ENCODE measurements around the gene CDV3. TPM values are rescaled to one million over a fixed set of nuclear protein-coding genes. Genes with fewer than 3 reads are reported as not detected.
"Not testable (repeated sequence)": the region's sequence is repeated elsewhere in the genome, so short reads cannot be mapped to it uniquely, and the experiment has no call there.

Gene CDV3
- total RNA-seq, 4 donors from 2014 or later, result 241 to 376 (median 350) TPM

GRCh38 chr3:133549565-133549964 is 23.9 kb upstream of the CDV3 start:
- H3K27me3 ChIP-seq, result no peaks in the 10 kb centered on the region
- no peak for TF ChIP-seq POLR2A (IDR thresholded peaks at IDR 0.05)
- no peak for TF ChIP-seq CTCF (IDR thresholded peaks at IDR 0.05 in 4 of 5, conservative IDR thresholded peaks at IDR 0.05 in 1 of 5)
- H3K27ac ChIP-seq, result no peak overlapping the region
- no peaks in the 10 kb centered on the region for H3K36me3 ChIP-seq
- intact Hi-C loops (cut with DNase I; ENCODE audit: low total_unique reads) (no loop called here), in situ Hi-C loops (cut with MboI; ENCODE audit: low sequenced_read_pairs in 4 of 4) (no loop called here)
- H3K4me3 ChIP-seq, result no peak overlapping the region
- peaks cover 13 to 17% of the 10 kb centered on the region in 2 donors for H3K4me1 ChIP-seq
- DNase-seq, result no peak
- no peak for ATAC-seq
- no peaks in the 10 kb centered on the region for H3K9me3 ChIP-seq

GRCh38 chr3:133551589-133551988 is 21.9 kb upstream of the CDV3 start:
- H3K27ac ChIP-seq; H3K27me3 ChIP-seq; ATAC-seq; H3K36me3 ChIP-seq; in situ Hi-C loops (cut with MboI; ENCODE audit: low sequenced_read_pairs in 4 of 4); intact Hi-C loops (cut with DNase I; ENCODE audit: low total_unique reads); H3K9me3 ChIP-seq; DNase-seq; H3K4me3 ChIP-seq: not testable (repeated sequence)
- H3K4me1 ChIP-seq, result peaks cover 13 to 17% of the 10 kb centered on the region in 2 donors

- intact Hi-C loops (cut with DNase I; ENCODE audit: low total_unique reads) (no loop called here), in situ Hi-C loops (cut with MboI; ENCODE audit: low sequenced_read_pairs in 4 of 4) (loop anchor here in 1 of 4 donors (10.0 kb wide), 1 partner anchor 837 kb away; the partner anchor contains the start of gene NPHP3)
- TF ChIP-seq POLR2A (IDR thresholded peaks at IDR 0.05), result no peak
- no peak for TF ChIP-seq CTCF (IDR thresholded peaks at IDR 0.05 in 4 of 5, conservative IDR thresholded peaks at IDR 0.05 in 1 of 5)
- Histone ChIP-seq H3K4me3 (no peak overlapping the region), H3K27me3 (no peaks in the 10 kb centered on the region), H3K4me1 (no peaks in the 10 kb centered on the region), H3K9me3 (no peaks in the 10 kb centered on the region), H3K27ac (no peak overlapping the region), H3K36me3 (no peaks in the 10 kb centered on the region)
- DNase-seq (no peak), ATAC-seq (no peak)
Measured at GRCh38 chr3:133561679-133562078, 11.8 kb upstream of the CDV3 start.

- ATAC-seq (no peak), DNase-seq (no peak)
- Histone ChIP-seq H3K36me3 (no peaks in the 10 kb centered on the region), H3K9me3 (no peaks in the 10 kb centered on the region), H3K4me1 (no peaks in the 10 kb centered on the region), H3K27me3 (no peaks in the 10 kb centered on the region), H3K4me3 (no peak overlapping the region), H3K27ac (no peak overlapping the region)
- in situ Hi-C loops (cut with MboI; ENCODE audit: low sequenced_read_pairs in 4 of 4) (loop anchor here in 1 of 4 donors (10.0 kb wide), 1 partner anchor 838 kb away; the partner anchor contains the start of gene NPHP3), intact Hi-C loops (cut with DNase I; ENCODE audit: low total_unique reads) (no loop called here)
- TF ChIP-seq CTCF (IDR thresholded peaks at IDR 0.05 in 4 of 5, conservative IDR thresholded peaks at IDR 0.05 in 1 of 5) (no peak), POLR2A (IDR thresholded peaks at IDR 0.05) (no peak)
Measured at GRCh38 chr3:133562376-133562775, 11.1 kb upstream of the CDV3 start.

- Histone ChIP-seq H3K36me3 (no peaks in the 10 kb centered on the region), H3K9me3 (no peaks in the 10 kb centered on the region), H3K27ac (no peak overlapping the region), H3K4me3 (no peak overlapping the region), H3K4me1 (no peaks in the 10 kb centered on the region), H3K27me3 (no peaks in the 10 kb centered on the region)
- intact Hi-C loops (cut with DNase I; ENCODE audit: low total_unique reads), result no loop called here
- no peak for TF ChIP-seq CTCF (IDR thresholded peaks at IDR 0.05 in 4 of 5, conservative IDR thresholded peaks at IDR 0.05 in 1 of 5)
- TF ChIP-seq POLR2A (IDR thresholded peaks at IDR 0.05), result no peak
- DNase-seq (no peak), ATAC-seq (no peak)
- in situ Hi-C loops (cut with MboI; ENCODE audit: low sequenced_read_pairs in 4 of 4), result loop anchor here in 1 of 4 donors (10.0 kb wide), 1 partner anchor 838 kb away; the partner anchor contains the start of gene NPHP3
Measured at GRCh38 chr3:133563186-133563591, 10.3 kb upstream of the CDV3 start.

All from gastrocnemius medialis (tissue), 4 donors.